HG02678 (cell line): ENCODE measurements around the gene TBX6.

Experiments used
- ATAC-seq: cut with Tn5 transposase; IDR thresholded peaks from one replicate; pipeline ENCODE4 v1.9.1; 2021; ENCODE audit warnings: mild to moderate bottlenecking, moderate library complexity; ENCODE audit not compliant: unreplicated experiment

TBX6 gene

DNA sequence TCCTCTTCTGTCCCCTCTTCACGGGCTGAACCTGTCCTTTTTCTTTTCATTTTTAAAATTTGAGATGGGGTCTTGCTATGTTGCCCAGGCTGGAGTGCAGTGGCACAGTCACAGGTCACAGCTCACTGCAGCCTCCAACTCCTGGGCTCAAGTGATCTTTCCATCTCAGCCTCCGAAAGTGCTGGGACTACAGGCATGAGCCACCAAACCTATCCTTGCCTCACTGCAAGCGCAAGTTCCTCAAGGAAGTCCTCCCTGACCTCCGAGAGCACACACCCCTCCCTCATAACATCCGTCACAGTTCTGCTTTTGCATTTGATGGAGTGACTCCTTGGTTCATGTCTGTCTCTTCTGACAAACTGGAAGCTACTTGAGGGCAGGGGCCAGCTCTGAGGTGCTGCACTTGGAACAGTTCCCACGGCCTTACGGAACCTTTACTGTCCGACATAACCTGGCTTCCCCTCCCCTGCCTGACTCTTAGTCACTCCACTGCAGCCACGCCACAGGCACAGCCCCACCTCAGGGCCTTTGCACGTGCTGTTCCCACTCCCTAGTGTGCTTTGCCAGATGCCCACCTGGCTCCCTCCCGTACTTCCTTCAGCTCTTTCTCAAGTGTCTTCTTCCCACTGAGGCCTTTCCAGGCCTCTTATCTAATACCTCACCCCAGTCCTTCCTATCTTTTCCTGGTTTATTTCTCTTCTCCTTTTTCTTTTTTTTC is 4.4 kb downstream of the TBX6 start:
- ATAC-seq: no peak

DNA sequence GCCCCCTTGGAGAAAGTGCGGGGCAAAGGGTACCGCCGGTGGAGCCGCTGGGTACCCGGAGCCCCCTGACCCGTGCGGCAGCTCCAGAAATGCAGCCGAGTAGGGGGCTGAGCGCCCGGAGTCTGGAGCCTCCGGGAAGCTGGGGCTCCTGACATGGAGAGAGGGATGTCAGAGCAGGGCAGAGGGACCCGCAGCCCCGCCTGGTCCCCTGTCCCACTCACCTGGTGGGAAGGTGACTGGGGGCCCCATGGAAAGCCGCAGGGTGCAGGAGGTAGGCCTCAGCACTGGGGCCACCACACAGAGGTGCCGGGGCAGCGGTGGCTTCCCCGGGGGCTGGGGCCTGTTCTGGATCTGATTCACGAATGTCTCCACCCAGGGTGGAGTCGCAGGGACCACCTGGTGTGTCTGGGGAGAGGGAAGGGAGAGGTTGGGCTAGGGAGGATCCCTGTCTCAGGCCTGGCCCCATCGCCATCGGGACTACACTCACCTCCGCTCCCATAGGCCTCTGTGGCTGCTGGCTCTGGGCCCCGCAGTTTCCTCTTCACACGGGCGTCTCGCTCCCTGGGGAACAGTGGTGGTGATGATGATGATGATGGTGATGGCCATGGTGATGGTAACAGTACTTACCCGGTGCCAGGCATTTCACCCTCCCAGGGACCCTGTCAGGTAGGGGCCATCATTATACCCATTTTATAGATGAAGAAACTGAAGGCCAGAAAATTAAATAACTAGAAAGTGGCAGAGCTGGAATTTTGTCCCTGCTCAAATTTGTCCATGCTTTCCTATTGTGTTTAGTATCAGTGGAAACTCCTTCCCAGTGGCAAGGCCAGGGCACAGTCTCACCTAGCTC is 5.2 kb downstream of the TBX6 start:
- no peak for ATAC-seq

DNA sequence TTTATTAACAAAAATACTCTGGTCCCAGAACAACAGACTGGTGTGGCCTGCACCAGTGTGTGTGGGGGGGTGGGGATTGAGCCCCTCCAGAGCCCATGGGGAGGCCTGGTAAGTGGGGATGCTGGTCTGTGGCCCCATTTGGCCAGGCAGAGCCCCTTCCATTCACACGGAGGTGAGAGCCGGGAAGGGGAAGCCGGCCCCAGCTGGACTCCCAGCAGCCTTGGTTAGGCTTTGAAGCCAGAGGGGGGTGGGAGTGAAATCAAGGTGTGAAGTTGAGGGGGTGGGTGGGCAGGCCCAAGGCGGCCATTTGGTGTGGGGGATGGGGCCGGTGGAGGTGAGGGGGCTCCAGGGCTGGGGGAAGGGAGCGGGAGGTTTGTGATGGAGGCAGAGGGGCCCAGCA is 5.9 kb downstream of the TBX6 start:
- ATAC-seq: no peak

- no peak for ATAC-seq
These were observed 6.5 kb downstream of the TBX6 start for GRCh38 chr16:30085247-30085646.

- no peak for ATAC-seq
These were observed 6.9 kb downstream of the TBX6 start for GRCh38 chr16:30084816-30085159.

DNA sequence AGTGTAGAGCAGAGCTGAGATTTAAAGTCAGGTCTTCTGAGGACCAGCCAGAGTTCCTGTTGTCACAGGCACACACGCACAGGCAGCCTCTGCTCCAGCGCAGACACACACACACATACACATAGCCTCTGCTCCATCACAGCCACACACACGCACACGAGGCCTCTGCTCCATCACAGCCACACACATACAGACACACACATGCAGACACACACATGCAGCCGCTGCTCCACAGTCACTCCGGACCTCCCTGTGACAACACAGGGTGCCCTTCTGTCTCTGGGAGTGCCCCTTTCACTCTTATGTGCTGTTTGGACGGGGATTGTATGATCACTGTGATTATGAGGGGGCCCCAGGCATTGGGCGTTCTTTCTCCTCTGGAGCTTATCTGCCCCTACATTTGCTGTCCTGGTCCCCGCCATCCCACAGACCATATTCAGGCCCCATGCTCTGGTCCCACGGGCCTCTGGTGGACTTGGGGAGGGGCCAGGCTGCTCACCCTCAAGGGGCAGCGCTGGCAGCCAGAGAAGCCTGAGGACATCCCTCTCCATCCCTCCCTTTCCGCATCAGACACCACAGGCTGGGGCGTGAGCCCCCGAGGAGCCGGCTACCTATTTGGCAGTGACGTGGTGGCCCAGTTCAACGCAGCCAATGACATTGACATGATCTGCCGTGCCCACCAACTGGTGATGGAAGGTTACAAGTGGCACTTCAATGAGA is 7.5 kb downstream of the TBX6 start:
- no peak for ATAC-seq

DNA sequence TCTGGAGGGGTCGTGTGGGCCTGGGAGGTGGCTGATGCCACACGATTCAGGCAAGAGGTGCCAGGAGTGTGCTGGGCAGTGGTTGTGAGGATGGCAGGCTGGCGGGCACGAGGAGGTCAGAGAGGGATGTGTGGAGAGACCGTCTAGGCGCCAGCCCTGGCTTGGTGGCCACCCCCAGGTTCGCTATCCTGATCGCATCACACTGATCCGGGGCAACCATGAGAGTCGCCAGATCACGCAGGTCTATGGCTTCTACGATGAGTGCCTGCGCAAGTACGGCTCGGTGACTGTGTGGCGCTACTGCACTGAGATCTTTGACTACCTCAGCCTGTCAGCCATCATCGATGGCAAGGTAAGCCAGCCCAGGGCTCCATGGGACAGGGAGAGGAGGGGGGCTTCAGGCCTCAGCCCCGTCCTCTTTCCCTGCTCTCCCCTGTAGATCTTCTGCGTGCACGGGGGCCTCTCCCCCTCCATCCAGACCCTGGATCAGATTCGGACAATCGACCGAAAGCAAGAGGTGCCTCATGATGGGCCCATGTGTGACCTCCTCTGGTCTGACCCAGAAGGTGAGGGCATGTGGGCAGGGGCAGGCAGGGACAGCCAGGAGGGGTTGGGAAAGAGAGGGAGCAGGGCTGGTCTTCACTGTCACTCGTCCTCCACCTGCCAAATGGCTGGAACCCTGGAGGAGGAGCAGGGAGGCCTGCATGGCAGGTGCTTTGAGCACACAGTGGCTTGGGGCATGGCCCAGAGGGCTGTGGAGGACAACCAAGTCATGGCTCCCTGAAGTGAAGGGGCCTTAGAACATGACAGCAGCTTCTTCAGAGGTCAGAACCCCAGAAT is 8.3 kb downstream of the TBX6 start:
- no peak for ATAC-seq

DNA sequence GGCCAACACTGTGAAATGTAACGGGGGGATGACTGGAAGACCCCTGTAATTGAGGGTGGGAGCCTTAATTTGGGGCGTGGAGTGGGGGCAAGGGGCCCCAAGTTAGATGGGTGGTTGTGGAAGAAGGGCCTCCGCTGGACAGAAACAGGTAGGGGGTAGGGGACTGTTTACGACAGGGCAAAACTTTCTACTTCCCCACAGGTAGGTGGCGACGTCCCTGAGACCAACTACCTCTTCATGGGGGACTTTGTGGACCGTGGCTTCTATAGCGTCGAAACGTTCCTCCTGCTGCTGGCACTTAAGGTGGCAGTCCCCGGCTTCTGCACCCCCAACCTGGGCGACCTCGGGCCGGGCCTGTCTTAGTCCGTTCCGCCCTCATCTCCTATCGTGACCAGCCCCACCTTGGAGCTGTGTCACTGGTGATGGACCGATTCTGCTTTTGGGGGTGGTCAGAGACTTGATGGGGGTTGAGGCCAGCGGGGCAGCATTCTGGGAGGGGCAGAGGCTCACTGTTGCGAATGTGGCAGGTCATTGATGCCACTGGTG is 9.1 kb downstream of the TBX6 start:
- no peak for ATAC-seq

DNA sequence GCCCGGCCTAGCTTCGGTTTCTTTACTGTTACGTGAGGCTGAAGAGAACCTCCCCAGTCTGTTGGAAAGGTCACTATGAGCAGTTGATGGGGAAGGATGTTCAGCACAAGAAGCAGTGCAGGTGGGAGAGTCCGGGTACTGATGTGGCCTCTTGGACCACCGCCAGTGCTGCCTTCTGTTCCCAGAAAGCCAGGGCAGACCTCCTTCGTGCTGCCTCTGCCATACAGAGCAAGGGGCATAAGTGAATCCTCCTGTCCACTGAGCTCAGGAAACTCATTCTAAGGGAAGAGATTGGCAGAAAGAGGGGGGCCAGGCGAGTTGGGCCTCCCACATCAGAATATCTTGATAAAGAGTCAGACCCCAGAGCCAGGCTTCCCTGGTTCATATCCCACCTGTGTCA is 12.2 kb downstream of the TBX6 start:
- no peak for ATAC-seq

GRCh38 chr16:30078744-30079143 is 13.0 kb downstream of the TBX6 start:
- no peak for ATAC-seq

- ATAC-seq: no peak
These were observed 14.1 kb downstream of the TBX6 start for GRCh38 chr16:30077656-30078055.

DNA sequence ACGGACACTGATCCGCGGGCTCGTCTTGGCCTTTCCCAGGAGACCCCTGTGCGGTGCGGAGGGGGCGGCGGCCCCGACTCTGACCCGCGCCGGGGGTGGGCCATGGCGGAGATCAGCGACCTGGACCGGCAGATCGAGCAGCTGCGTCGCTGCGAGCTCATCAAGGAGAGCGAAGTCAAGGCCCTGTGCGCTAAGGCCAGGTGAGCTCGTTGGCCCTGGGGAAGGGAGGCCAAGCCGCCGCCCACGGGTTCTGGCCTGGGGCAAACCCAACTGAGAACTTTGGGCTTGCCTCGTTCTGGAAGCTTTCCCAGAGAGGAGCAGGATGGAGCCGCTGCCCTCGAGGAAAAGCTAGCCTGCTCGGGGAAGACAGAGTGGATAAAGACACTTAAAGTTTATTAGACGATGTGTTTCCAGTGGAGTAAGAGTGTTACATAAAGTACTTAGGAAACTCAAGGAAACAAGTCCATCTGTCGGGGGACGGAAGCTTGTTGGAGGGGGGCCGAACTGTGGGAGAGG is 15.4 kb downstream of the TBX6 start:
- peak; percentile 29 for ATAC-seq

- ATAC-seq: peak; percentile 82
These were observed 16.0 kb downstream of the TBX6 start, which contains the start of gene PPP4C for GRCh38 chr16:30075503-30076275. TSS of gene PPP4C (plus strand) at chr16:30075994. CDS start at chr16:30076378, 384 bp downstream.

DNA sequence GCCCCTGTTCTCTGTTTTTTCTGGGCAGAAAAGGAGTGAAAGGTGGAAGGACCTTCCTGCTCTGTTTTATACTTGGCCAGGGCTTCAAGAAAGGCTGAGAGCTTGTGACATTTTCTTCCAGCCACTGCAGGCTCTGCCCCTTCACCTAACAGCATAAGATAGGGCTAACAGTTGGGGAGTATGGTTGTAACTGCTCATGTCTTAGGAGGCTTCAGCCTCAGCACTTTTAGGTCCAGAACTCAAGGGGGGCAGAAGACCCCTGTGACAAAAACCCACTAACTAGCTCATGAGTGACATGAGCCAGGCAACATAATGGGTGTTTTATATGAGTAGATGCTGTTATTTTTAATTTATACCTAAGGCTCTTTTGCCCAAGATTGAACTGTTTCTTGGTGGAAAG is 21.2 kb downstream of the TBX6 start:
- no peak for ATAC-seq

DNA sequence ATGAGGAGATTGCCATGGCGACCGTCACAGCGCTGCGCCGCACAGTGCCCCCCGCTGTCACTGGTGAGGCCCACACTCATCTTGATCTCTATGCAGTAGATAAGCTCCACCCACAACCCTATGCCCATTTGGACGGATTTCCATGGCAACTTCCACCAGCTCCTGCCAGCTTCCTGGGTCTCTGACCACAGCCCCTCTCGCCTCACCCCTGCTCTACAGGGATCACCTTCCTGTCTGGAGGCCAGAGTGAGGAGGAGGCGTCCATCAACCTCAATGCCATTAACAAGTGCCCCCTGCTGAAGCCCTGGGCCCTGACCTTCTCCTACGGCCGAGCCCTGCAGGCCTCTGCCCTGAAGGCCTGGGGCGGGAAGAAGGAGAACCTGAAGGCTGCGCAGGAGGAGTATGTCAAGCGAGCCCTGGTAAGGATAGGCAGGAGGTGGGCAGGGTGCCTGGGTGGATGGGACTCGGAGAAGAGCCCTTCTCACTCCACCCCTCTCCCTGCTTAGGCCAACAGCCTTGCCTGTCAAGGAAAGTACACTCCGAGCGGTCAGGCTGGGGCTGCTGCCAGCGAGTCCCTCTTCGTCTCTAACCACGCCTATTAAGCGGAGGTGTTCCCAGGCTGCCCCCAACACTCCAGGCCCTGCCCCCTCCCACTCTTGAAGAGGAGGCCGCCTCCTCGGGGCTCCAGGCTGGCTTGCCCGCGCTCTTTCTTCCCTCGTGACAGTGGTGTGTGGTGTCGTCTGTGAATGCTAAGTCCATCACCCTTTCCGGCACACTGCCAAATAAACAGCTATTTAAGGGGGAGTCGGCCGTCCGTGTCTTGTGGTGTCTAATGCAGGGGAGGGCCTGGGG is 21.9 kb downstream of the TBX6 start:
- ATAC-seq: no peak

DNA sequence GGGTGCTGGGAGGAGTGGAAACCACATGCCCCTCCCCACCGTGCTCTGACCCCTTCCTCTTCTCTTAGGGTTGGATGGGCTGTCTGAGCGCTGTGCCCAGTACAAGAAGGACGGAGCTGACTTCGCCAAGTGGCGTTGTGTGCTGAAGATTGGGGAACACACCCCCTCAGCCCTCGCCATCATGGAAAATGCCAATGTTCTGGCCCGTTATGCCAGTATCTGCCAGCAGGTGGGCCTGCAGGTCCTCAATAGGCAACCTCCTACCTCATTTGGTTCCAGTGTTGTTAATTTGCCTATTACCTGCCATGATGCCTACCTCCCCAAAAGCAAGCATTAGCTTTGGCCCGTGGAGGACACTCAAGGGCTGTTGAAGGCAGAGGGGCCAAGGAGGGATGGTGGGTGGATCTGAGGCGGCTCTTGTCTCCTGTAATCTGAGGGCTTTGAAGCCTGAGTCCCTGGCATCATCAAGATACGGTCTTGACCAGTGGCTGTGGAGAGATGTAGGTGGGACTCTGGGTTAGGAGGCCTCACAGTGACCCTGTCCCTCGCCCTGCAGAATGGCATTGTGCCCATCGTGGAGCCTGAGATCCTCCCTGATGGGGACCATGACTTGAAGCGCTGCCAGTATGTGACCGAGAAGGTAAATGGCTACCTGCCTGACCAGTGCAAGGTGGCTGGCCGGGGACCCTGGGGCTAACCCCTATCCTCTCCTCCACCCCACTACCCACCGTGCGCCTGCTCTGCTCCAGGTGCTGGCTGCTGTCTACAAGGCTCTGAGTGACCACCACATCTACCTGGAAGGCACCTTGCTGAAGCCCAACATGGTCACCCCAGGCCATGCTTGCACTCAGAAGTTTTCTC is 22.7 kb downstream of the TBX6 start:
- ATAC-seq: no peak

- no peak for ATAC-seq
These were observed 23.4 kb downstream of the TBX6 start for GRCh38 chr16:30068333-30068732.

GRCh38 chr16:30067584-30067916 is 24.2 kb downstream of the TBX6 start:
- ATAC-seq: no peak
